ENCODE measurements around the gene CHTOP. TPM values are rescaled to one million over a fixed set of nuclear protein-coding genes. Genes with fewer than 3 reads are reported as not detected.
A peak's percentile ranks its signal among the peaks of the same experiment; 100 is the strongest.
"Not testable (repeated sequence)": the region's sequence is repeated elsewhere in the genome, so short reads cannot be mapped to it uniquely, and the experiment has no call there.

Gene CHTOP
- 52.1 TPM for total RNA-seq

GRCh38 chr1:153633754-153634665, at the start of gene CHTOP:
Gene CHTOP (plus strand): TSS chr1:153634066. CDS start chr1:153636589, 2,523 bp downstream.
- DNase-seq = peak; percentile 99

DNA sequence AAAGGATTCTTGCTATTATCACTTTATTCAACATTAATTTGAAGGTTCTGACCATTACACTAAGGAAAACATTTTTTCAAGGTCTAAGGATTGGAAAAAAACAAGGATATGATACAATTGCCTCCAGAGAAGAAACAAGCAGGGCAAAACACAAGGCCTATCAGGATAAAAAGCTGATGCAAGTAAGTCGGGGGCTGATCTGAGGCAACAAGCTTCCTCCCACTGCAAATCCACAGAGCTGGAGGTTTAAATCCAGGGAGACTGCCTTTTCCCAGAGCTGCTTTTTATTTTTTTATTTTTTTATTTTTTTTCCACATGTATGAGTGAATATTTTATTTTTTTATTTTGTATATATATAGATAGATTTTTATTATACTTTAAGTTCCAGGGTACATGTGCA, 48.9 kb upstream of the CHTOP start:
- no peak for DNase-seq

DNA sequence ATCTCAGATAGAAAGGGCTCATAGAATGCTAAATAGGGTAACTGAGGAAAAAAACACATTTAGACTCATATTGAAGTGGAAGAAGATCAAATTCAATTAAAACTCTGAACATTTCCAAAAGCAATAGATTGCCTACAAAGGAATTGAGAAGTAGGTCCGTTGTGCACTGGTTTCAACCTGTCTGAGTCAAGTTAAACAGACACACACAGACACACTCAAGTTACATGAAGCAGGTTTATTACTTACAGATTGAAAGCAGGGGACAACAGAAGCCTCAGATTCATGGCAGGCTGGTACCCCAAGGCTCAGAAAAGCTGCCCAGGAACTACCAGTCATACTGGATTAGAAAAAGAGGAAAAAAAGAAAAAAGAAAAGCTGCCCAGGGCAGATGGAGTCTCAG, 47.5 kb upstream of the CHTOP start:
- no peak for DNase-seq

- no peak for DNase-seq
These were observed 46.6 kb upstream of the CHTOP start for GRCh38 chr1:153587314-153587713.

- DNase-seq = not testable (repeated sequence)
These were observed 45.8 kb upstream of the CHTOP start for GRCh38 chr1:153588033-153588432.

DNA sequence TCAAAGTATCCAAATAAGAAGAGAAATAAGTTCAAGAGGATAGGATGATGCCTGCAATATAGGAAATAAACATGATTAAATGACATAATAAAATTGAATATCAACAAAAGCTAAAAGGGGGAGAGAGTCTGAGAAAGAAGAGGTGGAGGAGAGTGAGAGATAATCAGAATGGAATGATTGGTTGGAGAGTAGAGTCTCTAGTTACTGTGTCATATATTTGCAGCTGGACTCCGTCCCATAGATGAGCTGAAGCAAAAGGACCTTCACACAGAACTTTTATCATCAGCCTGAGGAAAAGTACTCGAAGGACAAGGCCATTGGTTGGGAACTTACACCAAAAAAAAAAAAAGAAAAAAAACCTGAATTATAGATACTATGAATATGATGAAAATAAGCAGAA, 45.4 kb upstream of the CHTOP start:
- no peak for DNase-seq

- no peak for DNase-seq
These were observed 41.1 kb upstream of the CHTOP start for GRCh38 chr1:153592748-153593147.

GRCh38 chr1:153597206-153597605, 36.7 kb upstream of the CHTOP start:
- no peak for DNase-seq

DNA sequence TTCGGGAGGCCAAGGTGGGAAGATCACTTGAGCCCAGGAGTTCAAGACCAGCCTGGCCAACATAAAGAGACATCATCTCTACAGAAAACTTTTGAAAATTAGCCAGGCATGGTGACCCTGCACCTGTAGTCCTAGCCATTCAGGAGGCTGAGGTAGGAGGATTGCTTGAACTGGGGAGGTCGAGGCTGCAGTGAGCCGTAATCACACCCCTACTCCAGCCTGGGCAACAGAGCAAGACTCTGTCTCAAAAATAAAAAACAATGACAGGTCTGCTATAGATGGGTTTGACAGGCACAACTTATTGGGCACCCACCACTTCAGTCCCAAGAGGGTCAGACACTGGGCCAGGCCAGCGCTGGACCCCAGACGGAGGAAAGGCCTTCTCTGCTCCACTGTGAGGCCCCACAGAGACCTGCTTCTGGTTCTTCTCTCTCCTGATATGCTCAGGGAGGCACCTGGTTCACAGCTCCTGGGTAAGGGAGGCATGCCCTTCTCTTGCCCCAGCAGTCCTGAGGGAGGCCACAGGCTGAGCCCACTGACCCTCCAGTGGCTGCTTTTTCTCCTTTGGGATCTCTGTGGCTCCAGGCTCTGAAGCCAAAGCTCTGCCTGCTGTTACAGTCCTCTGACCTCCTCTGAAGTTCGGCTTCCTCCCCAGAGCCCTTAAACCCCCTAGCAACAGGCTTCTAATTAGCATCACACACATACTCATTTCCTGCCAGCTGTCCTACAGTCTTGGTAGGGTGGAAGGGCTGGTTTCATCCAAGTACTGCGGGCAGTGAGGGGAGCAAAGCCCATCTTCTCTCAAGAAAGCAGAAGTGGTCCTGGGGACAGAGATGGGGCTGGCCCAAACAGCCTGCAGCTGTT, 35.3 kb upstream of the CHTOP start:
- peak; percentile 36 for DNase-seq

DNA sequence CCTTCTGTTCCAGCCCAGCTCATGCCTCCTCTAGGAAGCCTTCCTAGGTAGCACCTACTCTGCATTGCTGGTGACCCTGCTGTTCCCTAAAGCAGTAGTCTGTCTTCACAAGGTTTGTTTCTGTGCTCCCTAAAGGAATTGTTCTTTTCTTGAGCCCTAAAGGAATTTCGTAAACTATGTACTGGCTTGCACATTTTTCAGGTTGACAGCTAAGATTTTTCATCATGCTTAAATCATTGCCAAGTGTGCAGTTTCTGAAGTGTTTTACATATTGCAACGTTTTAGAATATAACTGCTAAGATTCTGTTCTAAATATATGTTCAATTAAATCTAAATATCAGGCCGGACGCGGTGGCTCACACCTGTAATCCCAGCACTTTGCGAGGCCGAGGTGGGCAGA, 34.0 kb upstream of the CHTOP start:
- DNase-seq = no peak

DNA sequence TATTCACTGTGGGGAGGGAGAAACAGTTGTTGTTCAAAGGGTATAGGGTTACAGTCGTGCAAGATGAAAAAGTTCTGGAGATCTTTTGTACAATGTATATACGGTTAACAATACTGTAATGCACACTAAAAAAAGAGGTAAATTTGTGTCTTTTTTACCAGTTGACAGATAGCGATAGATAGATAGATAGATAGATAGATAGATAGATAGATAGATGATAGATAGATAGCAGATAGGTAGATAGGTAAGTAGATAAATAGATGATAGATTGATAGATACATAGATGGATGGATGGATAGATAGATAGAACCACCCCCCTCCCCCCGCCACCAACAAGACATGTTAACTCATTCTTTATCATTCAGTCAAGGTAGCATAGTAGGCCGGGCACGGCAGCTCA, 31.1 kb upstream of the CHTOP start:
- no peak for DNase-seq

- DNase-seq = no peak
These were observed 27.7 kb upstream of the CHTOP start for GRCh38 chr1:153606194-153606593.

GRCh38 chr1:153607381-153607780, 26.5 kb upstream of the CHTOP start:
- DNase-seq = no peak

GRCh38 chr1:153608089-153608682, 25.7 kb upstream of the CHTOP start:
- DNase-seq = no peak

GRCh38 chr1:153608742-153609584, 24.9 kb upstream of the CHTOP start:
- DNase-seq = peak; percentile 57

DNA sequence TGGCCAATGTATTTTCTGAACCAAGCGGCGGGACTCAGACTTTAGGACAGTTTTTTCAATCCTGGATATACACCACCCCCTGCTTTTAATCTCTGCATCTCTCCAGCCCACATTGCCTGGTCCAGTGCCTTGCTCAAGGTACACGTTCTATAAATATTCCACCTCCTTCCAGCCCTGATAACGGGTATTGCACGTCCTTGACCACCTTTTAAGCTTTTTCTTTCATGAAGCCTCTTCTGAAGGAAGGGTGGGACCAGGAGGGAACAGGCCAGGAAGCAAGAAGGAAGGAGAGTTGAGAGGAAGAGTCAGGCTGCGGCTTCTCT, 24.3 kb upstream of the CHTOP start:
- DNase-seq = no peak

DNA sequence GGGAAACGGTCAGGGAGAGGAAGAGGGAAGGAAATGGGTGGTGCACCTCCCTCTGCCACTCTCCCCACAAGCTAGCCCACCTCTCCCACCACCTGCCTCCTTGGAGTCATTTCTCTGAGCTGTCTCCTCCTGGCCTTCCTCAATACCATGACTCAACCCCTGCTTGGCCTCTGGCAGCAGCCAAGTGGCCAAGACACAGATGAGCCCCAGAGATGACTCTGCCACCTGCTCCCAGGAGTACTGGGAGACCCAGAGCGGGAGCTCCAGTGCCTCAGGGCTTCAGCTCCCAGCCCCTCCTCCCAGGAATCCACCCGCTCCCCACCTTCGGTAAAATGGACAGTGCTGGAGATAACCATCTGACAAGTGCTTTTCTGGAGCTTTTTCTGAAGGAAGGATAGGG, 23.5 kb upstream of the CHTOP start:
- DNase-seq = no peak

- DNase-seq = no peak
These were observed 23.0 kb upstream of the CHTOP start for GRCh38 chr1:153610811-153611301.

DNA sequence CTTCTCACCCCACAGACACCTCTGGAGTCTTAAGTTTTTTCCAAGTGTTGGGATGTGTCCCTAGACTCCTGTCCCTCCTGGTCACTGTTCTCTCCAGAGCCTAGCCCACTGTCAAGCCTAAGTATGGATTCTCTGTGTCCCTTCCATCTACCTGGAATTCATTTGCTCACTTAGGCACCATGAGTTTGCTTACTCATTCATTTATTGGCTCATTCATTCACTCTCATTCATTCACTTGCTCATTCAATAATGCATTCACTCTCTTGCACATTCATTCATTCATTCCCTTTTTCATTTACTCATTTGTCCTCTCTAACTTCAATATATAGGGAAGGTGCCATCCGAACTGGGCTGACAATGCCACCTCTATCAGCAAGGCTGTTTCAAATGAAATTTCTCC, 22.5 kb upstream of the CHTOP start:
- no peak for DNase-seq

DNA sequence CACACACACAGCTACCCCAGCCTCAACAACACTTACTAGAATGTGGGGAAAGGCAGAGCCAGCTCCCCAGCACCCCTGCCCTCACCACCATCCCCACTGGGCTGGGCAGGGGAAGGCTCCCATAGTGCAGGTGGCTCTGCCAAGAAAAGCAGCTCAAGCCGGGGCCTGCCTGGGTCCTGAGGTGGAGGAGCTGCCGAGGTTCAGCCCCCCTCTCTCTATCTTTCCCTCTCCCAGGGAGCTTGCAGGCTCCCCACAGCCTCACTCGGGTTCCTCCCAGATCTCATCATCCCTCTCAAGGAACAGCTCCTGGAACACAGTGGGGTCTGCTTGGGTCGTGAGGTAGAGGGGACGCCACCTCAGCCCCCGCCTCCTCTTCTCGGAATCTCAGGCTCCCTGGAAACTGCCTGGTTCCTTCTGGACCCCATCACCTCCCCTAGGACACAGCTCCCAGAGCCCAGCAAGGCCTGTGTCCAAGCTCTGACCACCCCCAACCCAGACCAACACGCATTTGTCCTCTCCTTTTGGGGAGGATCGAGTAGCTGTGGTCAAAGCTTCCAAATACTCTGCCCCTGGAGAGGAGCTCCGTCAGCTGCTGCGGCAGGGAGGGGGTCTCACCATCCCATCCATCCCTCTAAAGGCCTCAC, 21.6 kb upstream of the CHTOP start:
- DNase-seq = no peak

- DNase-seq = peak; percentile 34
These were observed 21.0 kb upstream of the CHTOP start, which contains the start of gene S100A16 for GRCh38 chr1:153612755-153613331. Gene S100A16 (minus strand): TSS chr1:153613137. CDS start chr1:153608151, 4,986 bp downstream.
